H7 (cell line): ENCODE measurements around the gene AKAP6. TPM values are rescaled to one million over a fixed set of nuclear protein-coding genes. Genes with fewer than 3 reads are reported as not detected.

Experiments used
- DNase-seq: peaks from one replicate; pipeline ENCODE4 v3.0.0; 2012
- H3K27me3 ChIP-seq: 2 replicates; pipeline ENCODE4 v1.6.0; 2011; ENCODE audit warnings: mild to moderate bottlenecking, low read length; ENCODE audit not compliant: control insufficient read depth, insufficient read depth
- H3K36me3 ChIP-seq: replicated peaks from 2 replicates; pipeline ENCODE4 v1.5.1; 2011; ENCODE audit warnings: low read length; ENCODE audit not compliant: control insufficient read depth, insufficient read depth
- H3K4me3 ChIP-seq: 2 replicates; pipeline ENCODE4 v1.5.1; 2011; ENCODE audit warnings: low read depth, mild to moderate bottlenecking, control low read depth, low read length, moderate library complexity; ENCODE audit not compliant: insufficient read depth
- total RNA-seq: library from RNA; depleted of rRNA; stranded (reverse); fragments of >200 nt; shearing (Covaris generic); gene quantifications from 2 replicates; pipeline ENCODE4 v1.2.3, GENCODE V29; 2014

Gene AKAP6
- total RNA-seq, 1 experiment from 2014 or later, result 0.28 TPM

DNA sequence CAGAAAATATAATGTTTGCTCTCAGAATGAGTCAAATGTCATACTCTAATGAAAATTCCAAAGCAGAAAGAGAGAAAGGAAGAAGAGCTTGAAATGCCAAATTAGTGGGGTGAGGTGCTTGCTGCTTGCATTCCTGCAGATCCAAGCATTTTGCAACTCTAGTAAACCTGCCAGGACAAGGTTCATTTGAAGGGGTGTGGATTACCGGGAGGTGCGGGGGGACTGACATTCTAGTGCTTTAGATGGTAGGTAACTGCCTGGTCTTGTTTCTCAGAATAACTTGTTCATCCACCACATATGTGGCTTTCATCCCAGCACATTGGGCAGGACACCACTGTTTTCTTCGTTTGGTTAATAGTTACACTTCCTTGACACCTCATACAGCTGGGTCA is 144.4 kb downstream of the AKAP6 start:
- DNase-seq, result no peak
- Histone ChIP-seq H3K36me3 (no peaks in the 10 kb centered on the region; the same call in 1 of the 2 replicates), H3K27me3 (no peaks in the 10 kb centered on the region), H3K4me3 (no peak overlapping the region)

DNA sequence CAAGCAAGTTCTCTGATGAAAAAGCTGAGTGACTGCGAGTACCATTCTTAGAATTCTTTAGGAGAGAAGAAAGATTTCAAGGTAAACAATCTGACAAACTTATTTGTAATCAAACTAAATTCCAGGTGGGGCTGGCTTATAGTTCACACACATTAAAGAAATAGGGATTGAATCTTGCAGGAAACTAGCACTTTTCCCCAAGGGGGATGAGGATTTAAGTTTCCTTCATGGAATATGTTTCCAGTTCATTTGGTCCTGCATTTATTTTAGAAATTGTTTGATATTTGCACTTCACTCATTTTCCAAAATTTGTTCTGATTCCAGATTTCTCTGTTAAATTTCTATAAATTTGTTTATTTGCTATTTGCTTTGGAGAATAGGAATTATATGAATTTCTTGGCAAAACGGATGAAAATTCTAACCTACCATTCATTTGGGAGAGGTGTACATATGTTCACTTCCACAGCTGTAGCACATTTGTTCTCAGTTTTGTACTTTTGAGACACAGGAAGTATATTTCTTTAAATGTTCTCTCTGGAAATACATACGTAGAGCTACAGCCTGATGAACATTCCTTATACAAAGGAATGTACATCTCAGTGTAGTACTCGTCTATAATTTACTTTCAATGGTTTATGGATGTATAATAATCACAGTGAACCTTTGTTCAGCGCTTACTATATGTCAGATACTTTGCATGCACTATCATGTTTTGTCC is 145.5 kb downstream of the AKAP6 start:
- Histone ChIP-seq H3K4me3 (no peak overlapping the region), H3K36me3 (no peaks in the 10 kb centered on the region; the same call in 1 of the 2 replicates)

DNA sequence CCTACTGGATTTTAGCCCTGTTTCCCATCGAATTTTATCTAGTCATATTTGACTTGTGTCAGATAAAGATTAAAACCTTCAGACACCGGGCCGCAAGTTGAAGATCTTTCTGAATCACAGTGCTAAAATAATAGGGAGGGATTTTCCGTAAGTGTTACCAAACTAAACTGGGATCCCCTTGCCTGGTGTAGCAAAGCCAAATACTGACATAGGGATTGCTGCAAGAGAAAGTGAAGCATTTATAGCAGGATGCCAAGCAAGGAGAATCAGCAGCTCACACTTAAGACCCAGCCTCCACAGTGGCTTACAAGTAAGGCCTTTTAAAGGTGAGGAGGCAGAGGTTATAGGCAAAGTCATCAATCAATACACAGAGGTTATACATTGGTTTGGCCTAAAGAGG is 147.4 kb downstream of the AKAP6 start:
- H3K27me3 ChIP-seq, result no peaks in the 10 kb centered on the region
- no peak overlapping the region for H3K4me3 ChIP-seq
- DNase-seq, result no peak

More for the DNA sequence above, 145.5 kb downstream of the AKAP6 start:
- no peak for DNase-seq
- H3K27me3 ChIP-seq, result no peaks in the 10 kb centered on the region

DNA sequence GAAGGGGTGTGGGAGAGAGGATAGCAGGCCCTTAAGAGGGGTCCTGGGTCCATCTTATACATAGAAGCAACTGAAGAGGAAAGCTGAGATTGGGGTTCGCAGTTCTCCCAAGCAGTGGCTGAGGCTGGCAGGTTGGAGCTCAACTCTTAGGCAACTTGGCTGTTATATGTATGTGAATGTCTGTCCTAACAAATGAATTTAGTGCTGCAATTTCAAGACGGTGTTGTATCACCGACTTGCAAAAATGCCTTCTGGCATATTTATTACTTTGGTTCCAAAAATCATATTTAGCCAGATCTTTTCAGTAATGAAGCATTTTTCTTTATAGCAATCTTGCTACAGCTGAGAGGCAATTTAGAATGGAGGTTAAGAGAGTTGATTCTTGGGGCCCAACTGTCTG is 148.3 kb downstream of the AKAP6 start:
- Histone ChIP-seq H3K36me3 (no peaks in the 10 kb centered on the region; the same call in 1 of the 2 replicates), H3K27me3 (no peaks in the 10 kb centered on the region), H3K4me3 (no peak overlapping the region)
- DNase-seq, result no peak

More for the DNA sequence above, 147.4 kb downstream of the AKAP6 start:
- no peaks in the 10 kb centered on the region; the same call in 1 of the 2 replicates for H3K36me3 ChIP-seq

DNA sequence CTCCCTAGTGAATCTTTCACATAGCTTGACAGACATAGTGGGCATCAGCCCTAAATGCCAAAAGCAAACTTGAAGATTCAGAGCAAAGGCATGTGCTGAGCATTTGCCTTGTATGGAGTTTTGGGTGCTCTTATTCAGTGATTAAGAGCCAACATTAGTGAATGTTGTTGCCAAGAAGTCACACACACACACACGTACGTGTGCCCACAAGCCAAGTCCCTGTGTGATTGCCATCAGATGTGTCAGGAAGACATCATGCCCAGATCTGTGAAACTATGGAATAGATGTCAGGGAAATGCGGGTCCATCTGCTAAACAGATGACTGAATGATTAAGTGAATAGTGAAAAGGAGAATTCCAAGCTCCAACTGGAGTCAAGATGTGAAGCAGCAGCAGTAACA is 149.0 kb downstream of the AKAP6 start:
- DNase-seq, result no peak
- H3K27me3 ChIP-seq, result no peaks in the 10 kb centered on the region
- no peaks in the 10 kb centered on the region; the same call in 1 of the 2 replicates for H3K36me3 ChIP-seq
- H3K4me3 ChIP-seq, result no peak overlapping the region

DNA sequence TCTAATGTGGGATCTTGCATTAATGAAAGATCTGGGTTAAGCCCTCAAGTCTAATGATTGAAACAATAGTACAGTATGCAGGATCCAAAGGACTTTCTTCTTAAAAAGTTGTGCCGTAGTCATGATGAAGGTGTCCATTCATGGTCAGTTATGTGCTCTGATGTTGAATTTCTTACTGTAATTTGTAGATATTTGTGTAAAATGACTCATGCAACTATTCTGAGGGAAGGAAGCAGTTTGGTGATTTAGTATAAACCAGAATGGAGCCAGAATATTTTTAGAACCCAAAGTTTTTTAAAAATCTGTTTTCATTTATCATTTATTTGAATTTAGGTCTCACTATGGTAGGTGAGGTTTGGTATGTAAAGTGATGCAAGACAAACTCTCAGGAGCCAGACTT is 151.2 kb downstream of the AKAP6 start:
- DNase-seq, result no peak
- no peak overlapping the region for H3K4me3 ChIP-seq
- no peaks in the 10 kb centered on the region for H3K27me3 ChIP-seq
- H3K36me3 ChIP-seq, result no peaks in the 10 kb centered on the region; the same call in 1 of the 2 replicates

DNA sequence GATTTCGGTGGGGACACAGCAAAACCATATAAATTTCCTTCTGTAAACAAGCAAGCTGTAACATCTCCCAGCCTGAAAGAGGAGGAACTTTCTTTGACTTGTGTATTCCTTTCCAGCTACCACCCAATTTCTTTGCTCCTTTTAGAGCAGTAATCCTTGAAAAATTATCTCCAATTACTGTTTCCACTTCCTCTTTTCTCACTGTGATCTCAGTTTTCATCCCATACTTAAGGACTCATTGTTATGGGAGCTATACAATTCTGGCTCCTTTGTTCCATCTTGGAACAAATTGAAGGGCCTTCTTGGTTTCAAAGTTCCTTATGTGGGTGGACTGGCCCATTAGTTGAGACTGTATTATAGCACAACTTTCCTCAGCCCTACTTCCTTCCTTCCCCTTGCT is 152.6 kb downstream of the AKAP6 start:
- Histone ChIP-seq H3K36me3 (no peaks in the 10 kb centered on the region), H3K27me3 (no peaks in the 10 kb centered on the region), H3K4me3 (no peak overlapping the region)
- no peak for DNase-seq

DNA sequence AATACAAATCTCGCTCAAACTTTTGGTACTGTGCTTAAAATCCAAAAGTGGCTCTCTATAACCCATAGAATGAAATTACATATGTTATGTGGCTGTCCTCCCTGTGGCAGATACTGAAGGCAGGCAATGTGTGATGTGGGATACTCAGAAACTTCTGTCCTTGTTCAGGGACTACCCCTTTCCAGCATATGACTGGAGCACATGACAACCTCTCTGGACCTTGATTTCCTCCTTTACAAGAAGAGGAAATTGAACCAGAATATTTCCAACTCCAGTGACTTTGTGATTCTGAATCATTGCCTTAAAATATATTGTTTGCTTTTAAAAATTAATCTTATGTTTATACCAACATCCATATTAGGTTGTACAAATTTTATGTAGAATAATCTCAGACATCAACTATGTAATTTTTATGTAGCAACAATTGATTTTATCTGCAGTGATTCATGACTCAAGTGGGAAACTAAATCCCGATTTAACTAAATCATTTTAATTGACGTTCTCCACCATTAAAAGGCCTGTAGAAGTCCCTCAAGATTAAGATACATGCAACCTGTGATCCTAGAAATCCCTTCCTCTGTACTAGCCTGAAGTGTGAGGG is 162.4 kb downstream of the AKAP6 start:
- H3K4me3 ChIP-seq, result no peak overlapping the region
- H3K36me3 ChIP-seq, result no peaks in the 10 kb centered on the region
- no peaks in the 10 kb centered on the region for H3K27me3 ChIP-seq
- no peak for DNase-seq

DNA sequence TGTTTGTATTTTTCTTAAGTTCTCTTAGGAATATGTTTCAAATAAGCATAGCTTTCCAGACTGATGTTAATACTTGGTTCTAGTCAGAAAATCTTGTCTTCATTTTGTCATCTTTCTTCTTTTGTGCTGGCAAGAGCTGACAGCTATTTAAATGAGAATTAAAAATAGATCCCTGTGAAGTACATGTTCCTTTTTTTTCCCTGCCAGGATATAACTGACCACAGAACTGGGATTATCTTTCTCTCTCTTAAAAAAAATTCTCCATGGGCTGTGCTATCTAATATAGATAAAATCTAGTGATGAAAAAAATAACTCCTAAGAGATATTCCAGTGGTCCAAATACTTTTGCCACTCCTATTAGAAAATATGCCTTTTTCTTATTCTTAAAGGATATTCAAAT is 163.4 kb downstream of the AKAP6 start:
- H3K4me3 ChIP-seq, result no peak overlapping the region
- no peaks in the 10 kb centered on the region for H3K36me3 ChIP-seq
- DNase-seq, result no peak
- no peaks in the 10 kb centered on the region for H3K27me3 ChIP-seq

DNA sequence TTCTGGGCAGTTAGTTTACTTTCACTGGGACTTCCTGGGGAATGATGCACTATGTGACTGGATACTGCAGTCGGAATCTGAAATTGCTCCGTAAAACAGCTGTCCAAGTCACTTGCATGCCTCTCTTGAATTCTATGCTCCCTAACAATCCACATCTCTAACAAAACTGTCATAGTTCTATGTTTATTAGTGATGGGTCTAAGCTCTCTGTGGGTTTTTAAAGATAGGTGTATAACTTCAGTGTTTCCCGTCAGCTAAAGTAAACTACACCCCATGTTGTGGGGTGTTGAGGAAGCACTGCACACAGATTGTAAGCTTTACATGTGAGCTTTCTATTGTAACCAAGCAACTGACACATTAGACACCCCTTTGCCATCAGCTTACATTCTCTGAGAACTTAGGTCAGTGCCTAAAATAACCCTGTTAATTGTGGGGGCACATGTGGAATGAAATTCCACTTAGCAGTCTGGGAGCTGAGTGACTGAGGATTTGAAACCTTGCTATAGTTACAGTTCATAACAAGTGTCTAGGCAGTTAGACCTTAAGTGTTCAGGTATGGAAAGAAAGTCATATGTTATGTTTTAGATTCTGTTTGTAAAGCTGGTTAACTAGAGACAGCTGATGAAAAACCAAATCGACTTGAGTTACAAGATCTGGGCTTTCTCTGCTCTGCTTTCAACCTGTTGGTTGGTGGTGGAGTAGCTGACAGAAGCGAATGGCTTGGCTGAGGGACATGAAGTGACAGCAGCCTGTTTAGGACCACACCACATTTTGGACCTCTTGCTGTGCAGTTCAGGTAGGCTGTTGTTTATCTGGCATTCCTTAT is 165.7 kb downstream of the AKAP6 start:
- DNase-seq, result no peak
- Histone ChIP-seq H3K4me3 (no peak overlapping the region), H3K27me3 (no peaks in the 10 kb centered on the region), H3K36me3 (no peaks in the 10 kb centered on the region)

DNA sequence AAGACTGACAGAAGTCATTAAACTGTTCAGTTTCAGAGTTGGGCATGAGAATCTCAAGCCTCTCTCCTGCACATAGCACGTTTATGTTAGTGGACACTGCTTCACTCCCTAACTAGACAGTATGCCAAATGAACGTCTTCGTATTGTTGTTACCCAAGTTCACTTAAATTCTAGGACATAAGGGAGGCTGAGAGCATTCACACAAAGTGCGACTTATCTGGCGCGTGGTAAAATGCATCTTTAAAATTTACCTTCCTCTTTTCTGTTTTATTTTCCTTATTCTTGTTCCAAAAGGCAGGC is 166.3 kb downstream of the AKAP6 start:
- Histone ChIP-seq H3K4me3 (no peak overlapping the region), H3K27me3 (no peaks in the 10 kb centered on the region), H3K36me3 (no peaks in the 10 kb centered on the region)
- no peak for DNase-seq

DNA sequence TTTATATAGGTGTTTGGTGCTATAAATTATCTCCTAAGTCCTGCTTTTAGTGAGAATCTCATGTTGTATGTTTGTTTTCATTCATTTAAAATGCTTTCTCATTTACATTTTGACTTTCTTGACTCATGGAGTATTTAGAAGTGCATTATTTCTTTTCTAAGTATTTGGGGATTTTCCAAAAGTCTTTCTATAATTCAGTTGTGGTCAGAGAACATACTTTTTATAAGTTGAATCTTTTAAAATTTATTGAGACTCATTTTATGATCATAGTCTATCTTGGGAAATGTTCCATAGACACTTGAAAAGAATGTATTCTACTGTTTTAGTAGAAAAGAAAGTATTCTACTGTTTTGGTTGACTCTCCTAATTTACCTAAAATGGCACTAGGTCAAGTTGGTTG is 168.2 kb downstream of the AKAP6 start:
- H3K27me3 ChIP-seq, result no peaks in the 10 kb centered on the region
- no peak overlapping the region for H3K4me3 ChIP-seq
- H3K36me3 ChIP-seq, result no peaks in the 10 kb centered on the region
- DNase-seq, result no peak

DNA sequence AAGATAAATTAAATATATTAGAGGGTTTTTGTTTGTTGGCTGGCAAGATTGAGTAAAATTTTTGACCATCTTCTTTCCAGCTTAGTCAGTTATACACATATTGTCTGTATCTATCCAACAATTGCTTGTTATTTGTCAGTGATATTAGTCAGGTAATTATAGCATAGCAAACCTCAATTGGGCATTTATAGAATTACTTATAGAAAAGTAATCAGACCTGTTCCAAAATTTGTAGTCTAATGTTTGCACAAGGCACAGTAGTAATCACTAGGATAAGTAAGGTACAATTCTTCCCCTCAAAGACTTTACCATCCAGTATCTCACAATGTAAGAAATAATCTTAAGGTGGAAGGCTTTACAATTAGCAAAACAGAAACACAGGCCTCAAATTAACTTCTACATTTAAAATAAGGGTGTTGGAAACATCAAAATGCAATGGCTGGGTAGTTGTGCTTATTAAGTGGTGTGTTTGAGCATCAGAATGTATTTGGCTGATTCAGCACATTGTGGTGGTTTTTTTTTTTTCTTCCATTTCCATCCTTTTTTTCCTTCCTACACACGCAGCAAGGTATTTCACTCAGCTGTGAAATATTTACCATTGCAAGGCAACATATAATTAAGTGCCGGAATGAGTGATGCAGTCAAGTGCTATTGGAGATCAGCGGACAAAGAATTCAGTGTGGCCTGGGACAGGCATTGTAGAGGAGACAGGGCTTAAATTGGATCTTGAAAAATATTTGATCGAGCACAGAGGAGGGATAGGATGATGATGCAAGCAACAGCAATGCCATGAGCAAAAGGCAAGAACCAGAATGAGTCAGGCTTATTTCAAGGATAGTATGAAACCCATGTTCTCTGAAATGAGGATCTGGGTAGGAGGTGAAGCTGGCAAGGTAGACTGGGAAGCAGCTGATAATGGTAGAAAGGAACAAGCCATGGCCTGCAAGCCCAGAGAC is 178.2 kb downstream of the AKAP6 start:
- no peaks in the 10 kb centered on the region for H3K27me3 ChIP-seq
- no peak overlapping the region for H3K4me3 ChIP-seq
- DNase-seq, result no peak
- H3K36me3 ChIP-seq, result no peaks in the 10 kb centered on the region

DNA sequence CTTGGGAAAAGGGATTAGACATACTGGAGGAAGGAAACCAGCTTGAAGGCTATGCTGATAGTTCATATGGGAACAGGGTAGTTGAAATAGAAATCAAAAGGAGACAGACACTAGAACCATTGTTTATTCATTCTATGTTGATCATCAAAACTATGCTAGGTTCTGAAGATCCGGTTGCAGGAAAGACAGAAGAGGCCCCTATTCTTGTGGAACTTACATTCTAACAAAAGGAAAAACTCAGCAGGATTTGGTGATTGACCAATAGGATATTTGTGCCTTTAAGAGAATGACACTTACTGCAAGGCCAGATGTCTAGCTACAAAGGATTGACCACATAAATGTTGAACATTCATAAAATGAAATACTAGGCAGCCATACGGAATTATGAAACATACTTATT is 179.2 kb downstream of the AKAP6 start:
- DNase-seq, result no peak

More for the DNA sequence above, 179.2 kb downstream of the AKAP6 start:
- Histone ChIP-seq H3K4me3 (no peak overlapping the region), H3K27me3 (no peaks in the 10 kb centered on the region), H3K36me3 (no peaks in the 10 kb centered on the region)
